B cell (primary cell): Measurements from ENCODE around the gene NLGN4X.

Source experiments
- EZH2 ChIP-seq: IDR thresholded peaks from 2 replicates; pipeline ENCODE4 v1.6.1; 2012; ENCODE audit warnings: borderline replicate concordance, low read depth, mild to moderate bottlenecking, moderate library complexity, low read length; ENCODE audit not compliant: insufficient read depth, poor library complexity, severe bottlenecking
- TF ChIP-seq, protein P1 (sequence below): fragments of 200-600 bp; IDR thresholded peaks from one replicate; pipeline ENCODE4 v1.8.0; 2022; ENCODE audit warnings: antibody characterized with exemption, mild to moderate bottlenecking

- no peak for TF ChIP-seq EZH2
- TF ChIP-seq, protein P1, sequence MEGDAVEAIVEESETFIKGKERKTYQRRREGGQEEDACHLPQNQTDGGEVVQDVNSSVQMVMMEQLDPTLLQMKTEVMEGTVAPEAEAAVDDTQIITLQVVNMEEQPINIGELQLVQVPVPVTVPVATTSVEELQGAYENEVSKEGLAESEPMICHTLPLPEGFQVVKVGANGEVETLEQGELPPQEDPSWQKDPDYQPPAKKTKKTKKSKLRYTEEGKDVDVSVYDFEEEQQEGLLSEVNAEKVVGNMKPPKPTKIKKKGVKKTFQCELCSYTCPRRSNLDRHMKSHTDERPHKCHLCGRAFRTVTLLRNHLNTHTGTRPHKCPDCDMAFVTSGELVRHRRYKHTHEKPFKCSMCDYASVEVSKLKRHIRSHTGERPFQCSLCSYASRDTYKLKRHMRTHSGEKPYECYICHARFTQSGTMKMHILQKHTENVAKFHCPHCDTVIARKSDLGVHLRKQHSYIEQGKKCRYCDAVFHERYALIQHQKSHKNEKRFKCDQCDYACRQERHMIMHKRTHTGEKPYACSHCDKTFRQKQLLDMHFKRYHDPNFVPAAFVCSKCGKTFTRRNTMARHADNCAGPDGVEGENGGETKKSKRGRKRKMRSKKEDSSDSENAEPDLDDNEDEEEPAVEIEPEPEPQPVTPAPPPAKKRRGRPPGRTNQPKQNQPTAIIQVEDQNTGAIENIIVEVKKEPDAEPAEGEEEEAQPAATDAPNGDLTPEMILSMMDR, result no peak
These were observed 175.5 kb downstream of the NLGN4X start for GRCh38 chrX:6053141-6053540.
